Stimulated activated CD4-positive, alpha-beta T cell treated with anti-CD3 and anti-CD28 coated beads, TNF-alpha, amount 100 ng/mL, for 48 hours (primary cell): ENCODE measurements around the gene RASAL1.
A peak's percentile ranks its signal among the peaks of the same experiment; 100 is the strongest.

Experiments
- DNase-seq, 3 donors: peaks; one replicate each; pipeline ENCODE4 v3.0.0-alpha.2; 2020; ENCODE audit warnings: low read depth in 3 of 3

The RASAL1 gene

DNA sequence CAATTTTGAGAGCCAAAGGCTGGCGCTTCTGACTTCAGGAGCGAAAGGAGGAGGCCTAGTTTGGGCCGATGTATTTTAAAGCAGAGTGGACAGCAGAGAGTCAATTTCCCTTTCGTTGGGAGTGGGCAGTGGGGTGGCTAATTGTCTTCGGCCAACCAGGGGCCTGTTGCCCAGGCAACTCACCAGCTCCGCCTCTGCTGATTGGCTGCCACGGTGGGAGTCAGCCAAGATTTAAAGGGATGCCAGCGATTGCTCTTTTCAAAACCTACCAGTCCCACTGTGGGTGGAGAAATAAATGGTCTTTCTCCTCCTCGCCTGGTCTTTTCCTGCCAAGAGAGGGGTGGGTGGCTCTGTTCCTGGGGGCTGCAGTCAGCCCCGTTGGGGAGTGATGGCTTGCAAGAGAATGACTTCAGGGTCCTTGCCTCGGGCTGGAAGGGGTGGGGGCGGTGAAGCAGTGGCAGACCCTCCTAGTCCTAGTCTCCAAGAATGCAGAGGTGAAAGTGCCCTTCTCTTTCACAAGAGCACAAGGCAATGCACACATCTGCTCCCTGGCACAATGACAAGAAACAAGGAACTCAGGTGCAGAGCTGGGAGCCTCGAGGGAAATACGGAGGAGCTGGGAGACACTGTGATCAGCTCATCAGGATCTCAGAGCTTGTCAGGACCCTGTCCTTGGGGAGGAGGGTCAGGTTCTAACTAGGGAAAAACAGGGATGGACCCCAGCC, 37.7 kb downstream of the RASAL1 start:
- DNase-seq, result no peak

DNA sequence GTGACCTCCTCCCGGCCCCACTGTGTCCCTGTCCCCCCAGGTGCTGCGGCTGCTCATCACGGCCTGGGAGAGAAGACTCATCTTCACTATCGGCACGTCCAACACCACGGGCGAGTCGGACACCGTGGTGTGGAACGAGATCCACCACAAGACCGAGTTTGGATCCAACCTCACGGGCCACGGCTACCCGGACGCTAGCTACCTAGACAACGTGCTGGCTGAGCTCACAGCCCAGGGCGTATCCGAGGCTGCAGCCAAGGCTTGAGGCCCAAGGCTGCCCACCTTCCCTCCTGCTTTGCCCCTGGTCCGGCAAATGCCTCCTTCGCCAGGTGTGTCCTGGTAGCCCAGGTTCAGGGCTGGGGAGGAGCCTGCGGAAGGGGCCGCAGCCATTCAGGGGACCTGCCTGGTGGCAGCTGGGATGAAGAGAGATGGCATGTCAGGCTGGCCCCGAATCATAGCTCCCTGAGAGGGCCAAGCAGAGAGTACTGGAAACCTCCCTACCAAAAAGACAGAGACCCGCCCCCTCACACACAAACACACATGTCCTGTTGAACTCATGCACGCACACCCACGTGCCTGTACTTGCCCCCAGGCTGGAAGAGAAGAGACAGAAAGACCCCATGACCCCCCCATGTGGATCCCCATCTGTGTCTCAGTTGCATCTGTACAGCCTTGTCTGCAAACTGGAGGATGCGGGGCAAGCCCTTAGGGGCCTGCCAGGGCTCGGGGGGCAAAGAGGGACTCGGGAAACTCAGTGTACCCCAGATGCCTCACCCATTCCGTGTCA, 38.7 kb downstream of the RASAL1 start:
- DNase-seq, result no peak

DNA sequence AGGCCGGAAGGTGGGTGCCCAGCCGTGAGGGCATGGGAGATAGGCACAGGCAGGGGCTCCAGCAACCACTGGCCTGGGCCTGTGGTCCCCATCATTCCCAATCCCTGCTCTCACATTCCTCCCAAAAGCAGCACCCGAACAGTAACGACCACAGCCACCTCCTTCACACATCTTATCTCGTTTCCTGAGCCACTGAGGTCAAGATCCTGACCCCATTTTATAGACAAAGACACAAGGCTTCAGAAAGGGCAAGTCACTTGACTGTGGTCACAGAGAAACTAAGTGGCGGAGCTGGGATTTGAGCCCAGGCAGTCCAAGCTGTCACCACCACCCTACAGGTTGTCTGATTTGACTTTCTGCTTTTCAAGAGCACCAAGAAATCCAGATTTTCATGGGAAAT, 40.2 kb downstream of the RASAL1 start:
- DNase-seq, result no peak

DNA sequence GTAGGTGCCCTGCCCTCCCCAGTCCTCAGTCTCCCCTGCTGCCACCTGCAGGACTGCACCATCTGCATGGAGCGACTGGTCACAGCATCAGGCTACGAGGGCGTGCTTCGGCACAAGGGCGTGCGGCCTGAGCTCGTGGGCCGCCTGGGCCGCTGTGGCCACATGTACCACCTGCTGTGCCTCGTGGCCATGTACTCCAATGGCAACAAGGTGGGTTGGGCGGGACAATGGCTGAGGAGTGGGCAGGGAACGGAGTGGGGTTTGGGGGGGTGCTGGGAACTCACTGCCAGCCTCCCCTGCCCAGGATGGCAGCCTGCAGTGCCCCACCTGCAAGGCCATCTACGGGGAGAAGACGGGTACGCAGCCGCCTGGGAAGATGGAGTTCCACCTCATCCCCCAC, 40.8 kb downstream of the RASAL1 start:
- no peak for DNase-seq

- no peak for DNase-seq
These were observed 42.0 kb downstream of the RASAL1 start for GRCh38 chr12:113093409-113094101.

DNA sequence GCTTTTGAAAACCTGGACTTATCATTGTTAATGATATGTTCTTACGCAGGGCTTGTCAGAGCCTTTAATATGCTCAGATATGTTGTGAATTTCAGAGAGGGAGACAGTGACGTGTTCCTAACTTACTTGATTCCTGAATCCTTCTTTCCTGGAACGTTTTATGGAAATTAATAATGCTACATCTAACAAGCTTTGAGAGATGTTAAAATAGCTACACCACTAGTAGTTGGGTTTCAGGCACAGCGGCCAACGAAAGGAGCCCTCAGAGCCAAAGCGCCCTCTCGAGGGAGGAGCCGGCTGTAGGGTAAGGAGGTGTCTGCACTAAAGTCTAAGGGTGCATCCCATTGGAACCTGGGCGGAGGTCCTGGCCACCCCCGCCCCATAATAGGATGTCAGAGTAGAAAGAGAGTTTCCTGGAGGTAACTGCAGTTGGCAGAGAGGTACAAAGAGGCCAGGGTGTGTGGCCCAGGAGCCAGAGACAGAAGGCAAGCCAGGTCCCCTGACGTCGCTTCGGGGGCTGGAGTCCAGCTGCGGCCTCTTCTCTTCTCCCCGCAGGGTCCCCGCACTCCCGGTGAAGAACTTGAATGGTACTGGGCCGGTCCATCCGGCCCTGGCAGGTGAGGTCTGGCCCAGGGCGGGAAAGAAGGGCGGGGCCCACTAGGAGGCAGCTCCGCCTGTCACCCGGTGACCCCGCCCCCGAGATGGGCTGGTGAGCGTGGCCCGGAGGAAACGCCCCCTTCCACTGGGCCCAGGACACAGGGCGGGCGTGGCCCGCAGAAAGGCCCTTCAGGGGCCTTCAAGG, 42.8 kb downstream of the RASAL1 start:
- DNase-seq, result no peak

GRCh38 chr12:113091506-113091905, 44.1 kb downstream of the RASAL1 start:
- no peak for DNase-seq

DNA sequence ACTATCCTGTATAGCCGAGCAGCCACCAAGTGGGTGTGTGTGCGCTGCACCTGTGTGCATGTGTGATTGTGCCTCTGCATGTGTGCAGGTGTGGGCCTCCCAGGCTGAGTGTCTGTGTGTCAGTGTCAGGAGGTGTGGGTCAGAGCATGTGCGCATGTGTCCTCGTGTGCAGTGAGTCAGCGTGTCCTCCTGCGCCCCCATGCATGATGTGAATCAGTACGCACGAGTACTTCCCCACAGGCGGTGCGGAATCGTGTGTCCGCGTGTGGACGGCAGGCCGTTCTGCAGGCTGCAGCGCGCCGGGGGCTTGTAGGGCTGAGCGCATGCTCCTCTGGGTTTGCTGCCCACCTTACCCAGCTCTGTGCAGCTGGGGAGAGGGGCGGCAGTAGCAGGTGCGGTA, 44.8 kb downstream of the RASAL1 start:
- DNase-seq, result no peak

GRCh38 chr12:113089839-113090238, 45.7 kb downstream of the RASAL1 start:
- DNase-seq, result no peak

DNA sequence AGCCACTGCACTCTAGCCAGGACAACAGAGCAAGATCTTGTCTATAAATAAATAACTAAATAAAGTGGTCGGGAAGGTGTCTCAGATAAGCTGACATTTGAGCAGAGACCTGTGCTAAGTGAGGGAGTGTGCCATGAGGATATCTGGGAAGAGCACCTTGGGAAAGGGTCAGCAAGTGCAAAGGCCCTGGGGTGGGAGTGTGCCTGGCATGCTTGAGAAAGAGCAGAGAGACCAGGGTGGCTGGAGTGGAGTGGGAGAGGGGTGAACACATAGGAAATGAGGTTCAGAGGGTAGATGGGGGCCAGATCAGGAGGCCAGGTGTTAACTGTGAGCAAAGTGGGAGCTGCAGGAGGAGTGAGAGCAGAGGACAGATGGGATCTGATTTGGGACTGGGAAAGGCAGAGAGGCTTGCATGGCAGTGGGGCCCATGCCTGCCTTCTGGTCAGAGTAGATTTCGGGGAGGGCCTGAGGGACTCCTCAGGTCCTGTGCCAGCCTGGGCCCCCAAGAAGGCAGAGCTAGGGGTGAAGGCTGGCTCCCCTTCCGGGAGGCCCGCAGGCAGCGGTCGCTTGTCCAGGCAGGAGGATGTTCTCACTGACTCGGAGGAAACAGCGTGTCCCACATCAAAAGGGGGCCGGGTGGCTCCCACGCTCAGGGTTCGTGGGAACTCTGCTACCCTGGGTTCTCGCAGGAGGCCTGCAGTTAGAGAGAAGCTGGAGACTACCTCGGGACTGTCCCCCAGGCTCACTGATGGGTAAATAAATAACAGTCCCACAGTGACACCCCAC, 46.4 kb downstream of the RASAL1 start:
- DNase-seq, result peak; percentile 38 to 52 (median 47)

GRCh38 chr12:113088037-113088436, 47.5 kb downstream of the RASAL1 start:
- no peak for DNase-seq

GRCh38 chr12:113087193-113087592, 48.4 kb downstream of the RASAL1 start:
- DNase-seq, result no peak

DNA sequence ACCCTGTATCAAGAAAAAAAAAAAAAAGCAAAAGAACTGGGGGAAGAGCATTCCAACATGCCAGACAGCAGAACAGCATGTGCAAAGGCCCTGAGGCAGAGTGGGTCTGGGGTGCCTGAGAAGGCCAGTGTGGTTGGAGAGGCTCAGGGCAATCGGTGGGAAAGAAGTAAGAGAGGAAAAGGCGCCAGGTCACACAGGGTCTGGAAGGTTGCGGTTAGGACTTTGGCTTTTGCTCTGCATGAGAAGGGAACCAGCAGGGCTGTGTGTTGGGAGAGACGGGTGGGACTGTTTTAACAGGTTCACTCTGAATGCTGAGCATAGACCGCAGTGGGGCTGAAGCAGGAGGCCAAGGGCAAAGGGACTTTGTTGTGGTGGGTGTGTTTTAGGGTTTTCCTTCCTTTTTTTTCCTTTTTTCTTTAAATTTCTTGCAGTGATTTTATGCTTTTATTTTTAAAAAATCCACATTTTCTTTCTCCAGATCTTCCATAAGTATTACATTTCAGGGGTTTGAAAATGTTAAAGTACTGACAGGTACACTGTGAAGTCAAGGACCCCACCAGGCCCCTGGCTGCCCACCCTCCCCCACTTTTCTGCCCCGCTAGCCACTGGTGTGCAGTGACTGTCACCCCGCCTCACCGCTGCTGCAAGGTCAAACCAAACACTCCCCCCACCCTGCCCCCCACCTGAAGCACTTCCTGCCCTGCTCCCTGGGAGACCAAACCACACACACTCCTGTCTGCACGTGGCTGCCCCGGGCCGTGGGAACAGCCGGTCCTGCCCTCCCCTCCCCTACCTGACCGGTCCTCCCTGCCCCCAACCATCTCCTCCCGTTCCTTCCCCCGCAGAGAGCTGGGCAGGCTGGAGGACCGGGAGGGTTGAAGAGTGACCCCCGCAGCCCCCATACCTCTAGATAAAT, 49.1 kb downstream of the RASAL1 start:
- no peak for DNase-seq

- DNase-seq, result no peak
These were observed 51.6 kb downstream of the RASAL1 start for GRCh38 chr12:113083863-113084435.

DNA sequence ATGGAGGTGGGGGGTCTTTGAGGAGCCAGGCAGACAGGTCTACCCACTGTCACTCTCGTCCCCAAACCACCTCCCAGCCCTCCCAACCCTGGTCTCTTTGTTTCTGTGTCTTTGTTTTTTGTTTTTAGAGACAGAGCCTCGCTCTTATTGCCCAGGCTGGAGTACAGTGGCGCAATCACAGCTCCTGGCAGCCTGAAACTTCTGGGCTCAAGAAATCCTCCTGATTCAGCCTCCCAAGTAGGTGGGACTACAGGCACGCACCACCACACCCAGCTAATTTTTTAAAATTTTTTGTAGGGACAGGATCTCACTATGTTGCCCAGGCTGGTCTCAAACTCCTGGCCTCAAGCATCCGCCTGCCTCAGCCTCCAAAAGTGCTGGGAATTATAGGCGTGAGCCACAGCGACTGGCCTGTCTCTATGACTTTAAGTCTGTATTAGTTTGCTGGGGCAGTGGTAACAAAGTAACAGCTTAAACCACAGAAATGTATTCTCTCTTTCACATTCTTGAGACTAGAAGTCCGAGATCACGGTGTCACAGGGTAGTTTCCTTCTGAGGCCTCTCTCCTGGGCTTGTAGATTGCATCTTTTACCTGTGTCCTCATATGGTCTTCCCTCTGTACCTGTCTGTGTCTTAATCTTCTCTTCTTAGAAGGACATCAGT, 52.9 kb downstream of the RASAL1 start:
- no peak for DNase-seq

GRCh38 chr12:113081873-113082272, 53.7 kb downstream of the RASAL1 start:
- DNase-seq, result no peak

DNA sequence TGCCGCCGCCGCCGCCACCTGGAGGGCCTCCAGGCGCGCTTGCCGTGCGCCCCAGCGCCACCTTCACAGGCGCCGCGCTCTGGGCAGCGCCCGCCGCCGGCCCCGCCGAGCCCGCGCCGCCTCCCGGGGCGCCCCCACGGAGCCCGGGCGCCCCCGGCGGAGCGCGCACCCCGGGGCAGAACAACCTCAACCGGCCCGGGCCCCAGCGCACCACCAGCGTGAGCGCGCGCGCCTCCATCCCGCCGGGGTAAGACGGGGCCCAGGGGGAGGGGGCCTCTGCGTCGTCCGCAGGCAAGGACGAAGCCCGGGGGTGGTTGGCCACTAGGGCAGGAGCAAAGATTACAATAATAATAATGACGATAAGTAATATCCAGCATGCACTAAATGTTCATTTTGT, 57.7 kb downstream of the RASAL1 start:
- DNase-seq, result no peak

DNA sequence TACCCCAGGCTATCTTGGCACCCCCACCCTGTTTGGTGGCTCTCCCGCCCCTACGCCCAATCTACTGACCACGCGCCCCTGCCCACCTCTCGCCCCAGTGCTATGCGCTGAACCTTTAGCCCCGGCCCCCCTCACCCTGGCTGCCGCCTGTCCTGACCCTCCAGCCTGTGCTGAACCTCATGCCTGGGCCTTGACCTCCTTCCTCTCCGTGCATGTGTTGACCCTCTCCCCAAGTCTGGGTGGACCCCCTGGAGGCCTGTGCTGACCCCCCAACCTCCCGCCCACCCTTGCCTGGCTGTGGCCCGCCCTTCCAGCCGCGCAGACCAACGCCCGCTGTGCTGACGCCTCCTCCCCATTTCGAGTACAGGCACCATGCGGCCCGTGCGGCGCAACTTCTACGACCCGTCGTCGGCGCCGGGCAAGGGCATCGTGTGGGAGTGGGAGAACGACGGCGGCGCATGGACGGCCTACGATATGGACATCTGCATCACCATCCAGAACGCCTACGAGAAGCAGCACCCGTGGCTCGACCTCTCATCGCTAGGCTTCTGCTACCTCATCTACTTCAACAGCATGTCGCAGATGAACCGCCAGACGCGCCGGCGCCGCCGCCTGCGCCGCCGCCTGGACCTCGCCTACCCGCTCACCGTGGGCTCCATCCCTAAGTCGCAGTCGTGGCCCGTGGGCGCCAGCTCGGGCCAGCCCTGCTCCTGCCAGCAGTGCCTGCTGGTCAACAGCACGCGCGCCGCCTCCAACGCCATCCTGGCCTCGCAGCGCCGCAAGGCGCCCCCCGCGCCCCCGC, 58.3 kb downstream of the RASAL1 start:
- no peak for DNase-seq
